HG03097 (cell line): Measurements from ENCODE around the gene QSOX2.
"Not testable (repeated sequence)": the region's sequence is repeated elsewhere in the genome, so short reads cannot be mapped to it uniquely, and the experiment has no call there.

Experiments
- ATAC-seq: cut with Tn5 transposase; IDR thresholded peaks from one replicate; pipeline ENCODE4 v1.9.1; 2021; ENCODE audit not compliant: unreplicated experiment, low FRiP score

The QSOX2 gene

DNA sequence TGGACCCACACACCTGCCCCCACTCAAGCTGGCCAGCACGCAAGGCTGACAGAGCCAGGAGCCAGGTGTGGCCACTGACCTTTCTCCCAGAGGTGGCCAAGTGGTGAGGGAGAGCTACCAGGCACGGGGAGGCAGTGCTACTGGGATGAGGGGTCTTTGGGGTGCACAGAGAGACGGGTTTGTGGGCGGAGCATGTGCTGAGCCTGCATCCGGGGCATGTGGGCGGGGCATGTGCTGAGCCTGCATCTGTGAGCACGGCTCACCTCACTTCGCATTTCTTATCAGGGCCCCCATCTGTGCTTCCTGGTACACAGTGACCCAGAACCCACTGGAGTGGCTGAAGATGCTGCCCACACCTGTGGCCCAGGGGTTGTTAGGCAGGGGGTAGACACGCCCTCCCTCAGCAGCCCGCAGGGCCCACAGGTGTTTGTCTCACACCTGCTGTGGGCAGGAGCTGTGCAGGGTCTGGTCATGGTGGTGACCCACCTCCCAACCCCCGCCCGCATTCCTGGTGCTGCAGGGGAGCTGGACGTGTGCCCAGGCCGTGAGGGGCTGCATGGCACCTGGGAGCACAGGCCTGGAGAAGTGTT lies 36.8 kb upstream of the QSOX2 start:
- no peak for ATAC-seq

GRCh38 chr9:136281421-136282271 lies 36.0 kb upstream of the QSOX2 start:
- no peak for ATAC-seq

DNA sequence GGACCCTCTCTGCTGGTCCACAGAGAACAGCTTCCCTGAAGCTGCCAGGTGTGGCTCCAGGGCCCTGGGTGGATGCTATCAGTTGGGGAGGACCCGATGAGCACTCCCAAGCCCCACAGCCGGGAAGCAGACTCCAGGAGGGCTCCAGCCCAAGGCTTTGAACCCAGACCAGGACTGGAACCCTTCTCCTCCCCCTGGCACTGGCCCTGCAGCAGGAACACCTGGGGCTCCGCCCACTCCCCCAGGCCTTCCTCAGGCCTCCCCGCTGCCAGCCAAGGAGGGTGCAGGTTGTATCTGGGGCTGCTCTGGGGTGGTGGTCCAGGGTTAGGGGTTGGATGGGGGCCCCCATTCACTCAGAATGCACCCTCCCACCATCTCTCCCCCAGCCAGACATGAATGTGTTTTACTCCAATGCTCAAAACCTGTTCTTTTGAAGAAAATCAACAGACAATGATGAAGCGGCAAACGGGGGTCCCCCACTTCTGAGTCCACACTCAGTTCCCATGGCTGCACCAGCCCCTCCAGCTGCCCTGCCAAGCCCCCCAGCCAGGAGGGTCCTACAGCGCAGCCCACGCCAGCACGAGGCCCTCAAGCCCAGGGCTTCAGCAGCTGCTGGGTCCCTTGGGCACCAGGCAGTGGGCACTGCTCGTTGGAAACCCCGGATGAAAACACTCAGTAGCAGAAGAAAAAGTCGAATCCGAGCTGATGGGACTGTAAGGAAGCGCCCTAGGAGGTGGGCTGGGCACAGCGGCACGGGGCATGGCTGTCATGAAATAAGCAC lies 35.1 kb upstream of the QSOX2 start:
- ATAC-seq: no peak

DNA sequence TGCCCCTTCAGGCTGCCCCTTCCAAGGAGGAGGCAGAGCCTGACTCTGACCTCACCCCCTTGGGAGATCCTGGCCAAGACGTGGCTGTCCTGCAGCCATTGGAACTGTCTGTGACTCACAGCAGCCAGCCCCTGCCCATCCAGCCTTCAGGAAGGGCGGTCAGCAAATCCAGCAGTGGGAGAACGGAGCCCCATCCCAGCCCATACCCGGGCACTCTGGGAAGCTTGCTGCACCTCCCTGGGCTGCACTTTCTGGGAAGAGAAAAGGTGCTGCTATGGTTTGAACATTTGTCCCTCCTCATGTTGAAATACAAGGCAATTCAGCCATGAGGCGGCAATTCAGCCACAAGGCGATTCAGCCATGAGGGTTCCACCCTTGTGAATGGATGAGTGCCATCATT lies 33.9 kb upstream of the QSOX2 start:
- ATAC-seq: no peak

- ATAC-seq: no peak
Measured at GRCh38 chr9:136278894-136279293, 33.3 kb upstream of the QSOX2 start.

DNA sequence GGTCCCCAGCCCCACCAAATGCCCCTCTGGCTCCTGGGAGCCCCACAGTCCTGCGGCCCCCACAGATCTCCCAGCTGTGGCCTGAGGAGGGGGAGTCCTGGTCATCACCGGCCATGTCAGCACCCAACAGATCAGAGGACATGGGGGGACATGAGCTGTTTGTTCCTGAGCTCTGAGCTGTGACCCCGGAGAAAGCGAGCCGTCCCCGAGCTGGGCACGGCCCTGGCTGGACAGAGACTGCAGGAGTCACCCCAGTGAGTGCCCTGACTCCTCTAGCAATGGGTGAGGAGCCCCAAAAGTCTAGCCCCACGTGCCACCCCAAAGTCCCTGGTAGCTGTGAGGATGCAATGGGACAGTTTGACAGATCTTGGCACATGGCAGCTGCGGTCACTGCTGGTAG lies 32.6 kb upstream of the QSOX2 start:
- ATAC-seq: no peak

DNA sequence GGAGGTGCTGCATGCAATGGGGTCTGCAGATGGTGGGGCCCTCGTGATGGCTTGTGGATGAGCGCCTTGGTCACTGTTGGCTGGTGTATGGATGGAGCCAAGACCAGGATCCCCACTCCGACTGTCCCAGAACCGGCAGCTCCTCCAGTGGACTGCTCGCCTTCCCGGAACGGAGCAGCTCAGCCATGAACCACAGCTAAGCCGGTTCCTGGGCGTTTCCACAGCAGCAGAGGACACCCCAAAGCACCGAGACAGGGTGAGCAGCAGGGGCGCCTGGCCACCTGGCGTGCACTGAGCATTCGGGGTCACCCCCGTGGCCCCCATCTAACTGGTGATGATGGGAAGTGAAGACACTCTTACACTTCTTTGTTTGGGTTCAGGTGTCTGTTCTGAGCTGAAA lies 32.1 kb upstream of the QSOX2 start:
- ATAC-seq: no peak

- ATAC-seq: no peak
Measured at GRCh38 chr9:136276716-136277115, 31.1 kb upstream of the QSOX2 start.

GRCh38 chr9:136275655-136276429 lies 30.2 kb upstream of the QSOX2 start:
- no peak for ATAC-seq

- ATAC-seq: no peak
Measured at GRCh38 chr9:136274786-136275654, 29.4 kb upstream of the QSOX2 start.

GRCh38 chr9:136273921-136274785 lies 28.5 kb upstream of the QSOX2 start:
- ATAC-seq: no peak

DNA sequence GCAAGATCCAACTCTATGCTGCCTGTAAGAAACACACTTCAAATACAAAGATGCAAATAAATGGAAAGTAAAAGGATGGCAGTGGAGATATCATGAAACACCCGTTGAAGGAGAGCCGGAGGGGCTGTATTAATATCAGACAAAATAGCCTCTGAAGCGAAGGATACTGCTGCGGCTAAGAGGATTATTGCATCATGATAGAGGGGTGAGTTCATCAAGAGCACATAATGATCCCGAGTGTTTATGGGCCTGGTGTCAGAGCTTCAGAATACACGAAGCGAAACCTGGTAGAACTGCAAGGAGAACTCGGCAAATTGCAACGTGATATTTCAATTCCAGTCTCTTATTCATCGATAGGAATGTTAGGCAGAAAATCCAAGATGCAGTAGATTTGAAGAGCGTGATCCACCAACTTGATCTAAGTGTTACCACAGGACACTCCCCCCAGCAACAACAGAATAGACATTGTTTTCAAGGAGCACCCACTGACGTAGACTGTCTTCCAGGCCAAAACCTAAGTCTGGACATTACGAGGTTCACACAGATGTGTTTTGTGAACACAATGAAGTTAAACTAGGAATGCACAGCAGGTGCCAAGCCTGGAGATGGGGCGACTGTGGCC lies 27.7 kb upstream of the QSOX2 start:
- no peak for ATAC-seq

GRCh38 chr9:136270173-136270705 lies 24.6 kb upstream of the QSOX2 start:
- ATAC-seq: no peak

DNA sequence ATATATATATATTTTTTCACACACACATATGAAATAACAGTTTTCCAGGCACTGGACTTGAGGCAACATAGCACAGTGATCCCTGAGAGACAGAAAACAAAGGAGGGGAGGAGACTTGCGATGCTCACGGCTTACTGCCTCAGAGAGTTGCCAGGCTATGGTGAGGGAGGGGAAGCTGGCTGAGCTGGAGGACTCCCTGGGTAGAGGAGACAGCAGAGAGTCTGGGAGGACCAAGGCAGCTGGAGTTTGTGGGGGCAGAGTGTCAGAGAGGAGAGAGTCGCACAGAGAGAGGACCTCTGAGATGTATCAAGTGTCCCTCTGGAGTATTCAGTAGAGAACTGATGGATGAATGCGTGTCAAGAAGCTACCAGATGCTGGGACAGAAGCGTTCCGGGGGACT lies 23.1 kb upstream of the QSOX2 start:
- ATAC-seq: no peak

DNA sequence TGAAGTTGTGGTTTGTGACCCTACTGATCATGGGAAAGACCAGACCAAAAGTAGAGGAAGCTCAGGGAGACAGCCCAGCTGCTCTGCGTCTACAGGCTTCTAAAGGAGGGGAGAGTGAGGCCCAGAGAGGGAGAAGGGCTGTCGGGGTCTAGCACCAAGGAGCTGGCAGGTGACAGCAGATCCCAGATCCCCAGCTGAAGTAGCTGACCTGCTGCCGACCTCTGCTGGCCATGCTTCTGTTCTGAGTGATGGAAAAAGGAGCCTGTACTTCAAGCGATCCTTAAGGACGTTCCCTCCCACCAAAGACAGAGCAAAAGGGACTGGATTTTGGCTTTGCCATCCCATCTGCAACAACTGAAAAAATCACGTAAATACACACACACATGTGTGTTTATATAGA lies 22.7 kb upstream of the QSOX2 start:
- no peak for ATAC-seq

GRCh38 chr9:136267261-136268111 lies 21.9 kb upstream of the QSOX2 start:
- ATAC-seq: no peak

DNA sequence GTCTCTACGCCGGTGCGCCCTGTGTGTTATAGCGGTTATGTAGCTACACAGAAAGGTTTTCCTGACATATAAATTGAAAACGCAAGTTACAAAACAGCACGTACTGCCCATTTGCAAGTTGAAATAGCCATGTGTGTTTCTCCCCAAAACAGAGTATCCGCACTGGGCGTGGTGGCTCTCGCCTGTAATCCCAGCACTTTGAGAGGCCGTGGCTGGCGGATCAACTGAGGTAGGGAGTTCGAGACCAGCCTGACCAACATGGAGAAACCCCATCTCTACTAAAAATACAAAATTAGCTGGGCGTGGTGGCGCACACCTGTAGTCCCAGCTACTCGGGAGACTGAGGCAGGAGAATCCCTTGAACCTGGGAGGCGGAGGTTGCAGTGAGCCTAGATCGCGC lies 21.0 kb upstream of the QSOX2 start:
- not testable (repeated sequence) for ATAC-seq
